Measurements from ENCODE around the gene WDR90.

DNA sequence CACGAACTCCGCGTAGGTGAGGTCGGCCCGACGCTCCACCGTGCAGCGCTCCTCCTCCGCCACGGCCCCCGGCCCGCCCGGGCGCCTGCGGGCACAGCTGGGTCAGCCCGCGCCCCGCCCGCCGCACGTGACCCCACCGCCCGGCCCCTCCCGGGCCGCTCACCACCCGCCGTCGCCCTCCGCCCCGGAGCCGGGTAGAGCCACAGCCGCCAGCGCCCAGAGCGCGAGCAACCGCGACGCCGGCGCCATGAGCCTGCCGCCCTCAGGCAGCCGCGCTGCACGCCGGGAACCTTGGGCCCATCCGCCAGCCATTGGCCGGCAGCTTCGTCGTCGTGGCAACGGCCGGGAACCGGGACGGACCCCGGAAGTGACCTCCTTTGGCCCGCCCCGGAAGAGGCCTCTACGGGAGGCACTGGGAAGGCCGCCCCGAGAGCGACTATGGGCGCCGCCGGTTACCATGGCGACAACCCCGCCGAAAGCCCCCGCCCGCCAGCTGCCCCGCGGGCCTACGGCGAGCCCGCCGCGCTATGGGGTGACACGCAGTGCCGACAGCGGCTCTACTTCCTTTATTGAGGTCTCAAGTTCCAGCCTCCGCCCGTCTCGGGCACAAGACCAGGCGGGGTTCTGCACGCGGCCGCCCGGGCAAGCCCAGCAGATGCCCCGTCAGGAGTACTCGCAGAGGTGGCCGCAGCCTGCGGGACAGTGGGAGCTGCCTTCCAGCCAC lies 35.1 kb downstream of the WDR90 start, which contains the start of gene JMJD8:
- TF ChIP-seq EZH2 (IDR thresholded peaks at IDR 0.05; ENCODE audit: borderline replicate concordance, low read depth, low read length, poor library complexity, severe bottlenecking) = no peak
- TF ChIP-seq, protein P1, sequence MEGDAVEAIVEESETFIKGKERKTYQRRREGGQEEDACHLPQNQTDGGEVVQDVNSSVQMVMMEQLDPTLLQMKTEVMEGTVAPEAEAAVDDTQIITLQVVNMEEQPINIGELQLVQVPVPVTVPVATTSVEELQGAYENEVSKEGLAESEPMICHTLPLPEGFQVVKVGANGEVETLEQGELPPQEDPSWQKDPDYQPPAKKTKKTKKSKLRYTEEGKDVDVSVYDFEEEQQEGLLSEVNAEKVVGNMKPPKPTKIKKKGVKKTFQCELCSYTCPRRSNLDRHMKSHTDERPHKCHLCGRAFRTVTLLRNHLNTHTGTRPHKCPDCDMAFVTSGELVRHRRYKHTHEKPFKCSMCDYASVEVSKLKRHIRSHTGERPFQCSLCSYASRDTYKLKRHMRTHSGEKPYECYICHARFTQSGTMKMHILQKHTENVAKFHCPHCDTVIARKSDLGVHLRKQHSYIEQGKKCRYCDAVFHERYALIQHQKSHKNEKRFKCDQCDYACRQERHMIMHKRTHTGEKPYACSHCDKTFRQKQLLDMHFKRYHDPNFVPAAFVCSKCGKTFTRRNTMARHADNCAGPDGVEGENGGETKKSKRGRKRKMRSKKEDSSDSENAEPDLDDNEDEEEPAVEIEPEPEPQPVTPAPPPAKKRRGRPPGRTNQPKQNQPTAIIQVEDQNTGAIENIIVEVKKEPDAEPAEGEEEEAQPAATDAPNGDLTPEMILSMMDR (conservative IDR thresholded peaks at IDR 0.05; ENCODE audit: low read depth, low read length) = no peak
